Gastrocnemius medialis (tissue), 4 donors: ENCODE data around the gene BICDL1. TPM values are rescaled to one million over a fixed set of nuclear protein-coding genes. Genes with fewer than 3 reads are reported as not detected.

Source experiments
- ATAC-seq, 2 donors: fragments of 150-250 bp; one replicate each; pipeline ENCODE4 v1.9.1; 2016
- DNase-seq, 2 donors: peaks; one replicate each; pipeline ENCODE4 v3.0.0-alpha.2; 2019
- H3K27ac ChIP-seq, 4 donors: fragments of 200-600 bp; sonication (generic); 1 replicate in 1 of 4; 2 replicates in 3 of 4; pipeline ENCODE4 v1.5.1; 2016 to 2018; ENCODE audit warnings: mild to moderate bottlenecking in 2 of 4, moderate library complexity in 1 of 4
- H3K27me3 ChIP-seq, 3 donors: fragments of 200-600 bp; sonication (generic) in 2 of 3; 1 replicate in 1 of 3; 2 replicates in 2 of 3; pipeline versions ENCODE4 v1.5.1 to v1.6.0; 2016 to 2019; ENCODE audit warnings: mild to moderate bottlenecking in 1 of 3, moderate library complexity in 1 of 3
- H3K36me3 ChIP-seq, 2 donors: fragments of 200-600 bp; sonication (generic) in 1 of 2; one replicate each; pipeline ENCODE4 v1.5.1; 2017 to 2018
- H3K4me1 ChIP-seq, 2 donors: fragments of 200-600 bp; sonication (generic) in 1 of 2; one replicate each; pipeline ENCODE4 v1.5.1; 2016 to 2017; ENCODE audit warnings: mild to moderate bottlenecking in 2 of 2
- H3K4me3 ChIP-seq, 4 donors: fragments of 200-600 bp; sonication (generic) in 3 of 4; 1 replicate in 1 of 4; 2 replicates in 3 of 4; pipeline ENCODE4 v1.5.1; 2016 to 2019; ENCODE audit warnings: mild to moderate bottlenecking in 2 of 4
- H3K9me3 ChIP-seq, 3 donors: fragments of 200-600 bp; sonication (generic) in 2 of 3; 1 replicate in 1 of 3; 2 replicates in 2 of 3; pipeline ENCODE4 v1.5.1; 2016 to 2019
- POLR2A ChIP-seq, 2 donors: fragments of 450-650 bp; IDR thresholded peaks; one replicate each; pipeline ENCODE4 v1.6.1; 2017; ENCODE audit warnings: antibody characterized with exemption in 2 of 2, mild to moderate bottlenecking in 2 of 2, moderate library complexity in 2 of 2
- in situ Hi-C, 4 donors: fragments of 200-750 bp; cut with MboI; loops; one replicate each; pipeline versions ENCODE4 v1.15.0 to v1.8.0; 2017; ENCODE audit warnings: low sequenced_read_pairs in 4 of 4
- intact Hi-C: fragments of 100-400 bp; cut with DNase I; formaldehyde crosslinking; loops from one replicate; pipeline ENCODE4 v1.15.1; 2023; ENCODE audit warnings: low total_unique reads
- total RNA-seq, 4 donors: library from RNA; depleted of rRNA; stranded (reverse); fragments of >200 nt; gene quantifications; one replicate each; pipeline versions ENCODE4 v1.1.0 to v1.2.3, GENCODE V29; 2016
- TF ChIP-seq, protein P1 (sequence below), 5 experiments: fragments of 450-650 bp in 3 of 5; fragments of 200-600 bp in 2 of 5; sonication (generic) in 2 of 5; IDR thresholded peaks in 4 of 5; conservative IDR thresholded peaks in 1 of 5; 1 replicate in 4 of 5; 2 replicates in 1 of 5; pipeline ENCODE4 v1.5.1; 2016 to 2019; ENCODE audit warnings: antibody characterized with exemption in 5 of 5, mild to moderate bottlenecking in 3 of 5, moderate library complexity in 3 of 5

BICDL1 gene
- total RNA-seq, 4 donors from 2014 or later = 0.93 to 1.4 TPM; not detected in 2

DNA sequence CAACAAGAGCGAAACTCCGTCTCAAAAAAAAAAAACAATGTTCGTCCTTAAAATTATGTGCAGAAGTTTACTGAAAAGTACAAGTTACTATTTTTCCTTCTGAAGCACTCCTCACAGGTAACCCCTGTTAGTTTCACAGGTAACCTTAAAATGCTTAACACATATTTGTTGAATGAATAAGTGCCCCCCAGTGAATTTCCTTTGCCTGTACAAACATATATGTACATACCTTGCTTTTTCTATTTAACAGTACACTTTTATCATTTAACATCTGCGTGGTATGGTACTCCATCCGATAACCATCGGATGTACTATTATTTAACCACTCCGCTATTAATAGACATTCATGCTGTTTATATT is 128.9 kb downstream of the BICDL1 start:
- H3K4me1 ChIP-seq = peaks cover 42 to 49% of the 10 kb centered on the region in 2 donors
- H3K27ac ChIP-seq = peak overlapping the region; percentile 89 to 99 (median 98)
- DNase-seq = no peak
- ATAC-seq = no peak
- in situ Hi-C loops = no loop called here
- intact Hi-C loops = loop anchor here (5.0 kb wide), 2 partner anchors 74 to 174 kb away; partner anchors contain the start of genes GCN1, RNU4-1 and RNU4-2
- H3K27me3 ChIP-seq = no peaks in the 10 kb centered on the region
- TF ChIP-seq POLR2A (IDR thresholded peaks at IDR 0.05) = no peak
- TF ChIP-seq, protein P1, sequence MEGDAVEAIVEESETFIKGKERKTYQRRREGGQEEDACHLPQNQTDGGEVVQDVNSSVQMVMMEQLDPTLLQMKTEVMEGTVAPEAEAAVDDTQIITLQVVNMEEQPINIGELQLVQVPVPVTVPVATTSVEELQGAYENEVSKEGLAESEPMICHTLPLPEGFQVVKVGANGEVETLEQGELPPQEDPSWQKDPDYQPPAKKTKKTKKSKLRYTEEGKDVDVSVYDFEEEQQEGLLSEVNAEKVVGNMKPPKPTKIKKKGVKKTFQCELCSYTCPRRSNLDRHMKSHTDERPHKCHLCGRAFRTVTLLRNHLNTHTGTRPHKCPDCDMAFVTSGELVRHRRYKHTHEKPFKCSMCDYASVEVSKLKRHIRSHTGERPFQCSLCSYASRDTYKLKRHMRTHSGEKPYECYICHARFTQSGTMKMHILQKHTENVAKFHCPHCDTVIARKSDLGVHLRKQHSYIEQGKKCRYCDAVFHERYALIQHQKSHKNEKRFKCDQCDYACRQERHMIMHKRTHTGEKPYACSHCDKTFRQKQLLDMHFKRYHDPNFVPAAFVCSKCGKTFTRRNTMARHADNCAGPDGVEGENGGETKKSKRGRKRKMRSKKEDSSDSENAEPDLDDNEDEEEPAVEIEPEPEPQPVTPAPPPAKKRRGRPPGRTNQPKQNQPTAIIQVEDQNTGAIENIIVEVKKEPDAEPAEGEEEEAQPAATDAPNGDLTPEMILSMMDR (IDR thresholded peaks at IDR 0.05 in 4 of 5, conservative IDR thresholded peaks at IDR 0.05 in 1 of 5) = no peak
- H3K9me3 ChIP-seq = no peaks in the 10 kb centered on the region
- peak overlapping the region; percentile 69 to 99 (median 86) for H3K4me3 ChIP-seq
- no peaks in the 10 kb centered on the region for H3K36me3 ChIP-seq

DNA sequence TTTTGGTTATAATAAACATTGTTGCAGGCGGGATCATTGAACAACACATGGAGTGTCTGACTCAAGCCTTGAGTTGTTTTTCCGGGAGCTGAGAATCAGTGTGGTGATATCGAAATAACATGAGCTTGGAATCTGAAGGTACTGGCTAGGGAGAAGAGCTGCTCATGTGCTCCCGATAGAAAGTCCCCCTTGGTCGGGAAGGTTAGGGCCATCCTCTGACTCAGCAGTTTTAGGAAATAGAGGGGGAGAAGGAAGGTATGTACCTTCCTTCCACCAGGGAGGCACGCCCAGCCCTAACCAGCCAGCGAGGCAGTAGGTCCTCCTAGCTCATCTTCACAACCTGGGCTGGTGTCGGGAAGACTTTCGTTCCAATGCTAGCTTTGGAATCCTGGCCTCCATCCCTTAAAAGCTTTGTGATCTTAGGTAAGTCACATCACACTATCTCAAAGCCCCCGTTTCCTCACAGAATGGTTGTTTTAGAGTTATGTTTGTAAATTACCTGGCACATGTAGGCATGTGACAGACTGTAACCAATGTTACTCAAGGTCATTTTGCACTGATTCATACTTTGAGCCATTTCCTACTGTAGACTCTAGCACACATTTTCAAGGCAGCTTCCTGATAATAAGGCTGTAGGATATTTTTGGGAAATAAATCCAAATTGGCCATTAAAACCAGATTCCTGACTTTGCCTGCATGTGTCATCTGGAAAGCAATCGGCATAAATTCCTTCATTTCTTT is 129.5 kb downstream of the BICDL1 start:
- in situ Hi-C loops = no loop called here
- H3K27ac ChIP-seq = peak overlapping the region; percentile 8 to 99 (median 69)
- DNase-seq = no peak
- H3K27me3 ChIP-seq = no peaks in the 10 kb centered on the region
- peaks cover 42 to 49% of the 10 kb centered on the region in 2 donors for H3K4me1 ChIP-seq
- no peaks in the 10 kb centered on the region for H3K9me3 ChIP-seq
- TF ChIP-seq POLR2A (IDR thresholded peaks at IDR 0.05) = no peak
- TF ChIP-seq, protein P1 (IDR thresholded peaks at IDR 0.05 in 4 of 5, conservative IDR thresholded peaks at IDR 0.05 in 1 of 5) = no peak
- peak overlapping the region in 3 of 4 donors; percentile 69 to 99 (median 96) for H3K4me3 ChIP-seq
- H3K36me3 ChIP-seq = no peaks in the 10 kb centered on the region
- intact Hi-C loops = loop anchor here (5.0 kb wide), 2 partner anchors 74 to 174 kb away; partner anchors contain the start of genes GCN1, RNU4-1 and RNU4-2
- no peak for ATAC-seq

DNA sequence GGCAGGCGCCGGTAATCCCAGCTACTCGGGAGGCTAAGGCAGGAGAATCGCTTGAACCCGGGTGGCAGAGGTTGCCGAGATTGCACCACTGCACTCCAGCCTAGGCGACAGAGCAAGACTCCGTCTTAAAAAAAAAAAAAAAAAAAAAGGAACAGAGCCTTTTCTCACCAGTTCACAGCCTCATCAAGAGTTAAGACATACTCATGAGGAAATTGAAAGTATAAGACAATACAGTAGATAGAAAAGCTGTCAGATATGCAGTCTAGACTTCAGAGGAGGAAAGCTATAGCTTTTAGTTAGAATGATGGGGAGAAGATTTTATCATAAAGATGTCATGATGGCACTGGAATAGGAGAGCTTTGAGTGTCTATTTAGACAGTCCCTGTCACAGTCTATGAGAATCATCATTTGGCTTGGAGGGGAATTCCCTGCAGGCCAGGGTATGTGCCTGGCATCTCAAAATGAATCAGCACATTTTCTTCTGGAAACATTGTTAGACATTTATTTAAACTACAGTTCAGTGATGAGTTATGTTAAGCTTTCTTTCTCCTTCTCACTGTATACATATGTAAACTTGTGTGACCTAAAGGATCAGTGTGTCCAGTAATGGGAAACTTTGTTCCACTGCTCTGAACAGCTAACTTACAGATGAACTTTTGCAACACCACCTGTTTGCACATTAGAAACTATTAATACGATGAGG is 130.4 kb downstream of the BICDL1 start:
- in situ Hi-C loops = no loop called here
- Histone ChIP-seq H3K4me1 (peaks cover 42 to 45% of the 10 kb centered on the region in 2 donors), H3K9me3 (no peaks in the 10 kb centered on the region), H3K4me3 (no peak overlapping the region), H3K27me3 (no peaks in the 10 kb centered on the region), H3K36me3 (no peaks in the 10 kb centered on the region), H3K27ac (peak overlapping the region in 3 of 4 donors; percentile 49 to 99 (median 89))
- DNase-seq (no peak), ATAC-seq (no peak)
- intact Hi-C loops = loop anchor here (5.0 kb wide), 2 partner anchors 73 to 173 kb away; partner anchors contain the start of genes GCN1, RNU4-1 and RNU4-2
- no peak for TF ChIP-seq POLR2A (IDR thresholded peaks at IDR 0.05)
- TF ChIP-seq, protein P1 (IDR thresholded peaks at IDR 0.05 in 4 of 5, conservative IDR thresholded peaks at IDR 0.05 in 1 of 5) = no peak

DNA sequence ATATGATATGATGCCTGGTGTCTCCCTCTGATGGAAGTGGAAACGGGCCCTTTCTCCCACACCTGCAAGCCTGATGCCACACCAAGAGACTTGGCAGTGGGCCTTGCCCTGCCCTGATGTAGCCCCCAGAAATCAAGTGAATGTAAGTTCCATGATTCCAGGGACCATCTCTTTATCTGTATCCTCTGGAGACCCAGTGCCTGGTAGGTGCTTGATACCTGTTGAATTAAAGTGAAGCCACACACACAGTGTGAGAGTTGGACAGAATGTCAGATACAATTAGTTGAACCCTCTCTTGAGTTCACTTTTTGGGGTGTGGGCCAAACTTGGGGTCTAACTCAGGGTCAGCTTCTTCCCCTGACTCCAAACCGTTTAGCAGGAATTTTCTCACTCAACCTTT is 132.3 kb downstream of the BICDL1 start:
- in situ Hi-C loops = no loop called here
- Histone ChIP-seq H3K36me3 (no peaks in the 10 kb centered on the region), H3K27me3 (no peaks in the 10 kb centered on the region), H3K4me1 (peaks cover 29 to 36% of the 10 kb centered on the region in 2 donors), H3K27ac (no peak overlapping the region), H3K4me3 (no peak overlapping the region), H3K9me3 (no peaks in the 10 kb centered on the region)
- no peak for DNase-seq
- TF ChIP-seq, protein P1 (IDR thresholded peaks at IDR 0.05 in 4 of 5, conservative IDR thresholded peaks at IDR 0.05 in 1 of 5) = no peak
- TF ChIP-seq POLR2A (IDR thresholded peaks at IDR 0.05) = no peak
- intact Hi-C loops = no loop called here
- ATAC-seq = no peak
